Activated CD4-positive, alpha-beta memory T cell treated with anti-CD3 and anti-CD28 coated beads for 36 hours (primary cell): ENCODE results near the gene TUBB8. TPM values are rescaled to one million over a fixed set of nuclear protein-coding genes. Genes with fewer than 3 reads are reported as not detected.
A peak's percentile ranks its signal among the peaks of the same experiment; 100 is the strongest.
"Not testable (repeated sequence)": the region's sequence is repeated elsewhere in the genome, so short reads cannot be mapped to it uniquely, and the experiment has no call there.

Experiments
- CTCF ChIA-PET: fragments of 350-600 bp; sonication (Branson Sonifier 250); formaldehyde crosslinking; loops from one replicate; lab custom pipeline; 2021; ENCODE audit warnings: antibody characterized with exemption, inconsistent platforms; lab: Charles Lee
- POLR2A ChIA-PET: fragments of 350-600 bp; sonication (Branson Sonifier 250); formaldehyde crosslinking; loops from one replicate; lab custom pipeline; 2021; ENCODE audit warnings: antibody characterized with exemption; lab: Charles Lee
- DNase-seq: peaks from one replicate; pipeline ENCODE4 v3.0.0-alpha.2; 2020
- H3K27ac Mint-ChIP-seq: one replicate; pipeline ENCODE4 v1.8.0; 2021; ENCODE audit warnings: mixed read lengths
- H3K27me3 Mint-ChIP-seq: one replicate; pipeline ENCODE4 v1.8.0; 2021; ENCODE audit warnings: mixed read lengths
- H3K36me3 Mint-ChIP-seq: one replicate; pipeline ENCODE4 v1.8.0; 2021; ENCODE audit warnings: mixed read lengths
- H3K4me1 Mint-ChIP-seq: one replicate; pipeline ENCODE4 v1.8.0; 2021; ENCODE audit warnings: low read depth, mixed read lengths
- H3K4me3 Mint-ChIP-seq: one replicate; pipeline ENCODE4 v1.8.0; 2021; ENCODE audit warnings: mild to moderate bottlenecking, mixed read lengths
- H3K9me3 Mint-ChIP-seq: one replicate; pipeline ENCODE4 v1.8.0; 2021; ENCODE audit warnings: mixed read lengths
- intact Hi-C: fragments of 100-400 bp; cut with micrococcal nuclease; formaldehyde crosslinking; loops from one replicate; pipeline ENCODE4 v1.15.1; 2023
- total RNA-seq, 2 experiments: library from RNA; stranded (reverse); gene quantifications; one replicate each; pipeline ENCODE4 v1.2.3, GENCODE V29; 2021

TUBB8 gene
- total RNA-seq, 2 experiments from 2014 or later = not detected

DNA sequence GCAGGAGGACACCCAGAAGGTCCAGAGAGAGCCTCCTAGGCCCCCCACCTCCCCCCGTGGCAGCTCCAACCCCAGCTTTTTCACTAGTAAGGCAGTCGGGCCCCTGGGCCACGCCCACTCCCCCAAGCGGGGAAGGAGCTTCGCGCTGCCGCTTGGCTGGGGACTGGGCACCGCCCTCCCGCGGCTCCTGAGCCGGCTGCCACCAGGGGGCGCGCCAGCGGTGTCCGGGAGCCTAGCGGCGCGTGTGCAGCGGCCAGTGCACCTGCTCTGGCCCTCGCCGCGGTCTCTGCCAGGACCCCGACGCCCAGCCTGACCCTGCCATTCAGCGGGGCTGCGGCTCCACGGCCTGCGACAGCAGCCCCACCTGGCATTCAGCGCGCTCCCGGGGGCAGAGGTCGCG, 37.8 kb downstream of the TUBB8 start:
- H3K9me3 Mint-ChIP-seq, H3K27ac Mint-ChIP-seq, CTCF ChIA-PET, H3K36me3 Mint-ChIP-seq, intact Hi-C loops, H3K4me1 Mint-ChIP-seq, H3K27me3 Mint-ChIP-seq, POLR2A ChIA-PET, H3K4me3 Mint-ChIP-seq: not testable (repeated sequence)
- peak; percentile 19 for DNase-seq

GRCh38 chr10:10261-10971, 38.7 kb downstream of the TUBB8 start:
- intact Hi-C loops, DNase-seq, H3K4me3 Mint-ChIP-seq, POLR2A ChIA-PET, H3K27me3 Mint-ChIP-seq, H3K27ac Mint-ChIP-seq, H3K36me3 Mint-ChIP-seq, H3K9me3 Mint-ChIP-seq, CTCF ChIA-PET, H3K4me1 Mint-ChIP-seq: not testable (repeated sequence)

Other genes starting within 250 kb of the TUBB8 start
- gene ZMYND11, start 86.2 kb upstream of the TUBB8 start, total RNA-seq = 10 to 100 TPM; 15.9 to 19.4 TPM